ENCODE results near the gene KCNG4. TPM values are rescaled to one million over a fixed set of nuclear protein-coding genes. Genes with fewer than 3 reads are reported as not detected.

KCNG4 gene
- total RNA-seq, 1 experiment from 2014 or later, result not detected

- BruUV-seq (replicated peaks), result no TSS peak
- ChIA-PET POLR2A (ENCODE audit: low non-redundant PET) (no interaction called here), CTCF (interaction anchor here (1.2 kb wide), 1 partner anchor 8 kb away, joined by 3 read pairs; the partner anchor contains the start of gene TAF1C)
- intact Hi-C loops (cut with micrococcal nuclease; ENCODE audit: unreplicated experiment), result no loop called here
- Histone ChIP-seq H3K36me3 (ENCODE audit: insufficient read depth, low read length, poor library complexity, severe bottlenecking) (no peaks in the 10 kb centered on the region), H3K9me3 (ENCODE audit: low read depth, low read length, poor library complexity, severe bottlenecking) (no peaks in the 10 kb centered on the region), H3K27me3 (replicated peaks; ENCODE audit: insufficient read depth, low read depth, low read length, poor library complexity) (no peaks in the 10 kb centered on the region), H3K4me1 (ENCODE audit: insufficient read depth, low read length, poor library complexity, severe bottlenecking) (no peaks in the 10 kb centered on the region), H3K27ac (ENCODE audit: low read depth, low read length, poor library complexity, severe bottlenecking) (no peak overlapping the region), H3K4me3 (ENCODE audit: low read depth, low read length, poor library complexity, severe bottlenecking) (no peak overlapping the region)
- TF ChIP-seq EZH2 (IDR thresholded peaks at IDR 0.05; ENCODE audit: borderline replicate concordance, low read depth, low read length, poor library complexity, severe bottlenecking) (no peak), CTCF (conservative IDR thresholded peaks at IDR 0.05; ENCODE audit: low read depth, low read length) (no peak)
- no peak for DNase-seq (ENCODE audit: low spot score)
These were observed 44.4 kb downstream of the KCNG4 start for GRCh38 chr16:84195201-84196093.

- Histone ChIP-seq H3K9me3 (ENCODE audit: low read depth, low read length, poor library complexity, severe bottlenecking) (no peaks in the 10 kb centered on the region), H3K4me3 (ENCODE audit: low read depth, low read length, poor library complexity, severe bottlenecking) (no peak overlapping the region), H3K27me3 (replicated peaks; ENCODE audit: insufficient read depth, low read depth, low read length, poor library complexity) (no peaks in the 10 kb centered on the region), H3K36me3 (ENCODE audit: insufficient read depth, low read length, poor library complexity, severe bottlenecking) (no peaks in the 10 kb centered on the region), H3K4me1 (ENCODE audit: insufficient read depth, low read length, poor library complexity, severe bottlenecking) (no peaks in the 10 kb centered on the region), H3K27ac (ENCODE audit: low read depth, low read length, poor library complexity, severe bottlenecking) (no peak overlapping the region)
- TF ChIP-seq EZH2 (IDR thresholded peaks at IDR 0.05; ENCODE audit: borderline replicate concordance, low read depth, low read length, poor library complexity, severe bottlenecking) (no peak), CTCF (conservative IDR thresholded peaks at IDR 0.05; ENCODE audit: low read depth, low read length) (no peak)
- no peak for DNase-seq (ENCODE audit: low spot score)
- BruUV-seq (replicated peaks), result no TSS peak
- POLR2A ChIA-PET (ENCODE audit: low non-redundant PET), result no interaction called here
- CTCF ChIA-PET, result no interaction called here
- intact Hi-C loops (cut with micrococcal nuclease; ENCODE audit: unreplicated experiment), result no loop called here
These were observed 45.2 kb downstream of the KCNG4 start for GRCh38 chr16:84194470-84195200.

- Histone ChIP-seq H3K27me3 (replicated peaks; ENCODE audit: insufficient read depth, low read depth, low read length, poor library complexity) (no peaks in the 10 kb centered on the region), H3K4me3 (ENCODE audit: low read depth, low read length, poor library complexity, severe bottlenecking) (no peak overlapping the region), H3K36me3 (ENCODE audit: insufficient read depth, low read length, poor library complexity, severe bottlenecking) (no peaks in the 10 kb centered on the region), H3K27ac (ENCODE audit: low read depth, low read length, poor library complexity, severe bottlenecking) (no peak overlapping the region), H3K4me1 (ENCODE audit: insufficient read depth, low read length, poor library complexity, severe bottlenecking) (no peaks in the 10 kb centered on the region), H3K9me3 (ENCODE audit: low read depth, low read length, poor library complexity, severe bottlenecking) (no peaks in the 10 kb centered on the region)
- intact Hi-C loops (cut with micrococcal nuclease; ENCODE audit: unreplicated experiment), result no loop called here
- TF ChIP-seq EZH2 (IDR thresholded peaks at IDR 0.05; ENCODE audit: borderline replicate concordance, low read depth, low read length, poor library complexity, severe bottlenecking) (no peak), CTCF (conservative IDR thresholded peaks at IDR 0.05; ENCODE audit: low read depth, low read length) (no peak)
- BruUV-seq (replicated peaks), result no TSS peak
- ChIA-PET POLR2A (ENCODE audit: low non-redundant PET) (no interaction called here), CTCF (no interaction called here)
- no peak for DNase-seq (ENCODE audit: low spot score)
These were observed 45.8 kb downstream of the KCNG4 start for GRCh38 chr16:84194018-84194417.
